HEK293 (cell line): Measurements from ENCODE around the gene MRPS18B.

Experiments used
- CTCF ChIA-PET: fragments of 350-600 bp; formaldehyde crosslinking; extraction: SDS; loops from one replicate; lab custom pipeline; 2021; ENCODE audit warnings: antibody characterized with exemption; lab: Yijun Ruan, JAX
- POLR2A ChIA-PET: fragments of 300-600 bp; formaldehyde crosslinking; extraction: SDS; loops from one replicate; lab custom pipeline; 2020; ENCODE audit warnings: antibody characterized with exemption, inconsistent platforms; lab: Yijun Ruan, JAX
- H3K27ac ChIP-seq: fragments of 200-500 bp; sonication (Bioruptor generic); 2 replicates; pipeline ENCODE4 v1.5.1; 2014; ENCODE audit warnings: low read depth, low read length, control low read depth, inconsistent platforms; ENCODE audit errors: extremely low read depth
- H3K36me3 ChIP-seq, 2 experiments: fragments of 200-500 bp in 1 of 2; sonication (Bioruptor generic) in 1 of 2; 1 replicate in 1 of 2; 2 replicates in 1 of 2; pipeline ENCODE4 v1.5.1; 2014 to 2017; ENCODE audit warnings: inconsistent platforms in 2 of 2, low read length in 2 of 2; ENCODE audit not compliant: control insufficient read depth in 2 of 2, insufficient read depth in 1 of 2
- H3K4me1 ChIP-seq: fragments of 200-500 bp; sonication (Bioruptor generic); 2 replicates; pipeline ENCODE4 v1.5.1; 2014; ENCODE audit warnings: mild to moderate bottlenecking, low read length, inconsistent platforms; ENCODE audit not compliant: control insufficient read depth, insufficient read depth
- H3K4me3 ChIP-seq: 2 replicates; pipeline ENCODE4 v1.5.1; 2011; ENCODE audit warnings: low read depth, mild to moderate bottlenecking, control low read depth, low read length, moderate library complexity
- H3K9me3 ChIP-seq: fragments of 200-500 bp; sonication (Bioruptor generic); 2 replicates; pipeline ENCODE4 v1.5.1; 2014; ENCODE audit warnings: low read depth, low read length, inconsistent platforms; ENCODE audit not compliant: control insufficient read depth, insufficient read depth
- EGR2 ChIP-seq: fragments of 450-650 bp; formaldehyde crosslinking; IDR thresholded peaks from 2 replicates; pipeline ENCODE4 v1.5.1; 2016; ENCODE audit warnings: low read depth, missing biosample characterization, missing genetic modification characterization
- GLI4 ChIP-seq: fragments of 450-650 bp; formaldehyde crosslinking; IDR thresholded peaks from 2 replicates; pipeline ENCODE4 v1.5.1; 2016; ENCODE audit warnings: missing biosample characterization, missing genetic modification characterization
- GLIS1 ChIP-seq: fragments of 450-650 bp; formaldehyde crosslinking; IDR thresholded peaks from 2 replicates; pipeline ENCODE4 v1.5.1; 2016; ENCODE audit warnings: missing biosample characterization, missing genetic modification characterization
- KLF8 ChIP-seq: fragments of 450-650 bp; formaldehyde crosslinking; IDR thresholded peaks from 2 replicates; pipeline ENCODE4 v1.5.1; 2016; ENCODE audit warnings: missing biosample characterization, missing genetic modification characterization
- SETDB1 ChIP-seq: IDR thresholded peaks from one replicate; pipeline ENCODE4 v1.6.1; 2017; ENCODE audit warnings: mild to moderate bottlenecking, low read length, moderate library complexity, mixed read lengths; ENCODE audit not compliant: insufficient read length
- TCF7L2 ChIP-seq: IDR thresholded peaks from 2 replicates; pipeline ENCODE4 v1.6.1; 2011; ENCODE audit warnings: low read depth, mild to moderate bottlenecking, inconsistent platforms, low read length, moderate library complexity, borderline replicate concordance
- ZFHX2 ChIP-seq: fragments of 450-650 bp; formaldehyde crosslinking; conservative IDR thresholded peaks from 2 replicates; pipeline ENCODE4 v1.5.1; 2016; ENCODE audit warnings: missing biosample characterization, missing genetic modification characterization
- ZNF121 ChIP-seq: fragments of 450-650 bp; formaldehyde crosslinking; IDR thresholded peaks from 2 replicates; pipeline ENCODE4 v1.5.1; 2016; ENCODE audit warnings: missing biosample characterization, missing genetic modification characterization
- ZNF157 ChIP-seq: fragments of 450-650 bp; formaldehyde crosslinking; IDR thresholded peaks from 2 replicates; pipeline ENCODE4 v1.5.1; 2016; ENCODE audit warnings: missing biosample characterization, missing genetic modification characterization
- ZNF2 ChIP-seq: fragments of 450-650 bp; formaldehyde crosslinking; IDR thresholded peaks from 2 replicates; pipeline ENCODE4 v1.5.1; 2016; ENCODE audit warnings: missing biosample characterization, missing genetic modification characterization
- ZNF324 ChIP-seq: fragments of 450-650 bp; formaldehyde crosslinking; IDR thresholded peaks from 2 replicates; pipeline ENCODE4 v1.5.1; 2016; ENCODE audit warnings: missing biosample characterization, missing genetic modification characterization
- ZNF560 ChIP-seq: fragments of 450-650 bp; formaldehyde crosslinking; IDR thresholded peaks from 2 replicates; pipeline ENCODE4 v1.5.1; 2017; ENCODE audit warnings: missing biosample characterization, missing genetic modification characterization, borderline replicate concordance
- ZNF571 ChIP-seq: fragments of 450-650 bp; formaldehyde crosslinking; IDR thresholded peaks from 2 replicates; pipeline ENCODE4 v1.5.0; 2017; ENCODE audit warnings: missing biosample characterization, missing genetic modification characterization
- ZNF596 ChIP-seq: fragments of 450-650 bp; IDR thresholded peaks from 2 replicates; pipeline ENCODE4 v1.5.0; 2018; ENCODE audit warnings: missing biosample characterization, mild to moderate bottlenecking, missing genetic modification characterization, moderate library complexity
- ZNF707 ChIP-seq: fragments of 450-650 bp; formaldehyde crosslinking; IDR thresholded peaks from 2 replicates; pipeline ENCODE4 v1.5.1; 2016; ENCODE audit warnings: missing biosample characterization, missing genetic modification characterization
- ZNF747 ChIP-seq: fragments of 450-650 bp; formaldehyde crosslinking; IDR thresholded peaks from 2 replicates; pipeline ENCODE4 v1.5.1; 2016; ENCODE audit warnings: missing biosample characterization, missing genetic modification characterization
- ZNF830 ChIP-seq: fragments of 450-650 bp; IDR thresholded peaks from 2 replicates; pipeline ENCODE4 v1.5.0; 2018; ENCODE audit warnings: missing biosample characterization, missing genetic modification characterization, low read depth, mild to moderate bottlenecking, moderate library complexity
- TF ChIP-seq, protein P1 (sequence below): fragments of 450-650 bp; formaldehyde crosslinking; IDR thresholded peaks from 2 replicates; pipeline ENCODE4 v1.5.1; 2016; ENCODE audit warnings: missing biosample characterization, missing genetic modification characterization
- TF ChIP-seq, protein P2 (sequence below): fragments of 450-650 bp; formaldehyde crosslinking; conservative IDR thresholded peaks from 2 replicates; pipeline ENCODE4 v1.5.1; 2016; ENCODE audit warnings: low read depth, missing biosample characterization, missing genetic modification characterization
- TF ChIP-seq, protein P3 (sequence below): fragments of 450-650 bp; formaldehyde crosslinking; IDR thresholded peaks from 2 replicates; pipeline ENCODE4 v1.5.1; 2016; ENCODE audit warnings: missing biosample characterization, missing genetic modification characterization
- TF ChIP-seq, protein P4 (sequence below): fragments of 450-650 bp; formaldehyde crosslinking; IDR thresholded peaks from 2 replicates; pipeline ENCODE4 v1.5.1; 2016; ENCODE audit warnings: missing biosample characterization, missing genetic modification characterization
- TF ChIP-seq, protein P5 (sequence below): fragments of 450-650 bp; formaldehyde crosslinking; IDR thresholded peaks from 2 replicates; pipeline ENCODE4 v1.5.1; 2016; ENCODE audit warnings: missing biosample characterization, missing genetic modification characterization, low read depth
- TF ChIP-seq, protein P6 (sequence below): fragments of 450-650 bp; formaldehyde crosslinking; IDR thresholded peaks from 2 replicates; pipeline ENCODE4 v1.5.1; 2016; ENCODE audit warnings: missing biosample characterization, missing genetic modification characterization
- TF ChIP-seq, protein P7 (sequence below): fragments of 450-650 bp; formaldehyde crosslinking; IDR thresholded peaks from 2 replicates; pipeline ENCODE4 v1.5.1; 2016; ENCODE audit warnings: missing biosample characterization, missing genetic modification characterization

The MRPS18B gene

DNA sequence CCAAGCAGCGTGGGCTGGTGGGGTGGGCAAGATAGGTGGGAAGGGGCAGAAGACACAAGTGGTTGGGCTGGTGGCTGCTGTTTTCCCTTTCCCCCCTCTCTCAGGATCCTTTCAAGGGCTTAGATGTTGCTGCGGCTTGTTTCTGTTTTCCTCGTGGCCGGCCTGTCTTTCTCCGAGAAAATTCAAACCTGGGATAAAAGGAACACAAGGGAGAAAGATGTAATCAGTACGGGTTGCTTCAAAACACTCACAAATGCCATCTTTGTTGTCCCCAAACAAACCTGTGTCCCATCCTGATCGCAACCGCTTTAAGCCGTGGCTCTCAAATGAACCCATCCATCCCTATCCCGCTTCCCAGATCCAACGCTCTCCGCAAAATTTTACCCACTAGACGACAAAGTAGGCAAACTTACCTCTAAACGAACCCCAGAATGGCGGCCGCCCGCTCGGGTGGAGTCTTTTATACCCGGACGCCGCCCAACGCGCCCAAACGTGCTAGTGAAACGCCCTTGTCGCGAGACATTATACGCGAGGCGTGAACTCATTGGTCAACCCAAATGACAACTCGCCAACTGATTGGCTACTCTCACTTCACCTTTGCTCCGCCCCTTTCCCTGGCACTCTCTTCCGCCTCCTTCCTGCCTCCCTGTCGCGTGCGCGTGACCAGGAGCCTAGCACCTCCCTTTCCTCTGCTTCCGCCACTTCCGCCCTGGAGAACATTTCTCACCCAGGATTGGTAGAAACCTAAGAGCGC is 652 bp upstream of the MRPS18B start, which contains the start of gene PPP1R10:
TSS of gene PPP1R10 (minus strand) at position 433 of the 754 bp plus-strand sequence. CDS start 7,299 bp downstream, outside the sequence.
- peak within 1 kb of the TSS; percentile 88 for H3K27ac ChIP-seq
- peak within 1 kb of the TSS; percentile 91 for H3K4me3 ChIP-seq
- POLR2A ChIA-PET: interaction anchor here (0.5 to 1.9 kb wide), 15 partner anchors 10 to 542 kb away, joined by 3 to 11 read pairs (median 4); partner anchors contain the start of genes ATAT1, C6orf136, GNL1 and IER3
- H3K36me3 ChIP-seq: peaks cover 18 to 43% of the 10 kb centered on the region in 2 experiments; a peak in 2 of 3 replicates
- CTCF ChIA-PET: interaction anchor here (0.5 to 2.0 kb wide), 7 partner anchors 12 to 404 kb away, joined by 3 to 9 read pairs (median 4); partner anchors contain the start of gene TRIM26
- H3K4me1 ChIP-seq: peaks cover 18% of the 10 kb centered on the region
- H3K9me3 ChIP-seq: no peaks in the 10 kb centered on the region
- TF ChIP-seq ZNF2 (tag by site-specific recombination): peak; percentile 90
- TF ChIP-seq, protein P1, sequence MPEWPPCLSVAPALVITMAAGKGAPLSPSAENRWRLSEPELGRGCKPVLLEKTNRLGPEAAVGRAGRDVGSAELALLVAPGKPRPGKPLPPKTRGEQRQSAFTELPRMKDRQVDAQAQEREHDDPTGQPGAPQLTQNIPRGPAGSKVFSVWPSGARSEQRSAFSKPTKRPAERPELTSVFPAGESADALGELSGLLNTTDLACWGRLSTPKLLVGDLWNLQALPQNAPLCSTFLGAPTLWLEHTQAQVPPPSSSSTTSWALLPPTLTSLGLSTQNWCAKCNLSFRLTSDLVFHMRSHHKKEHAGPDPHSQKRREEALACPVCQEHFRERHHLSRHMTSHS (tag by site-specific recombination): 0 out of 2 replicates have a peak, but pooled peaks have one; percentile 26
- TF ChIP-seq, protein P2, sequence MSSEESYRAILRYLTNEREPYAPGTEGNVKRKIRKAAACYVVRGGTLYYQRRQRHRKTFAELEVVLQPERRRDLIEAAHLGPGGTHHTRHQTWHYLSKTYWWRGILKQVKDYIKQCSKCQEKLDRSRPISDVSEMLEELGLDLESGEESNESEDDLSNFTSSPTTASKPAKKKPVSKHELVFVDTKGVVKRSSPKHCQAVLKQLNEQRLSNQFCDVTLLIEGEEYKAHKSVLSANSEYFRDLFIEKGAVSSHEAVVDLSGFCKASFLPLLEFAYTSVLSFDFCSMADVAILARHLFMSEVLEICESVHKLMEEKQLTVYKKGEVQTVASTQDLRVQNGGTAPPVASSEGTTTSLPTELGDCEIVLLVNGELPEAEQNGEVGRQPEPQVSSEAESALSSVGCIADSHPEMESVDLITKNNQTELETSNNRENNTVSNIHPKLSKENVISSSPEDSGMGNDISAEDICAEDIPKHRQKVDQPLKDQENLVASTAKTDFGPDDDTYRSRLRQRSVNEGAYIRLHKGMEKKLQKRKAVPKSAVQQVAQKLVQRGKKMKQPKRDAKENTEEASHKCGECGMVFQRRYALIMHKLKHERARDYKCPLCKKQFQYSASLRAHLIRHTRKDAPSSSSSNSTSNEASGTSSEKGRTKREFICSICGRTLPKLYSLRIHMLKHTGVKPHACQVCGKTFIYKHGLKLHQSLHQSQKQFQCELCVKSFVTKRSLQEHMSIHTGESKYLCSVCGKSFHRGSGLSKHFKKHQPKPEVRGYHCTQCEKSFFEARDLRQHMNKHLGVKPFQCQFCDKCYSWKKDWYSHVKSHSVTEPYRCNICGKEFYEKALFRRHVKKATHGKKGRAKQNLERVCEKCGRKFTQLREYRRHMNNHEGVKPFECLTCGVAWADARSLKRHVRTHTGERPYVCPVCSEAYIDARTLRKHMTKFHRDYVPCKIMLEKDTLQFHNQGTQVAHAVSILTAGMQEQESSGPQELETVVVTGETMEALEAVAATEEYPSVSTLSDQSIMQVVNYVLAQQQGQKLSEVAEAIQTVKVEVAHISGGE (tag by site-specific recombination): peak; percentile 86
- TF ChIP-seq GLI4 (tag by site-specific recombination): peak; percentile 79
- no peak for TF ChIP-seq ZNF707 (tag by site-specific recombination)
- TF ChIP-seq ZFHX2 (tag by site-specific recombination): peak; percentile 35
- TF ChIP-seq, protein P3, sequence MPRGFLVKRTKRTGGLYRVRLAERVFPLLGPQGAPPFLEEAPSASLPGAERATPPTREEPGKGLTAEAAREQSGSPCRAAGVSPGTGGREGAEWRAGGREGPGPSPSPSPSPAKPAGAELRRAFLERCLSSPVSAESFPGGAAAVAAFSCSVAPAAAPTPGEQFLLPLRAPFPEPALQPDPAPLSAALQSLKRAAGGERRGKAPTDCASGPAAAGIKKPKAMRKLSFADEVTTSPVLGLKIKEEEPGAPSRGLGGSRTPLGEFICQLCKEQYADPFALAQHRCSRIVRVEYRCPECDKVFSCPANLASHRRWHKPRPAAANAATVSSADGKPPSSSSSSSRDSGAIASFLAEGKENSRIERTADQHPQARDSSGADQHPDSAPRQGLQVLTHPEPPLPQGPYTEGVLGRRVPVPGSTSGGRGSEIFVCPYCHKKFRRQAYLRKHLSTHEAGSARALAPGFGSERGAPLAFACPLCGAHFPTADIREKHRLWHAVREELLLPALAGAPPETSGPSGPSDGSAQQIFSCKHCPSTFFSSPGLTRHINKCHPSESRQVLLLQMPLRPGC (tag by site-specific recombination): peak; percentile 82
- 0 out of 2 replicates have a peak, but pooled peaks have one; percentile 23 for TF ChIP-seq ZNF121 (tag by site-specific recombination)
- TF ChIP-seq, protein P4, sequence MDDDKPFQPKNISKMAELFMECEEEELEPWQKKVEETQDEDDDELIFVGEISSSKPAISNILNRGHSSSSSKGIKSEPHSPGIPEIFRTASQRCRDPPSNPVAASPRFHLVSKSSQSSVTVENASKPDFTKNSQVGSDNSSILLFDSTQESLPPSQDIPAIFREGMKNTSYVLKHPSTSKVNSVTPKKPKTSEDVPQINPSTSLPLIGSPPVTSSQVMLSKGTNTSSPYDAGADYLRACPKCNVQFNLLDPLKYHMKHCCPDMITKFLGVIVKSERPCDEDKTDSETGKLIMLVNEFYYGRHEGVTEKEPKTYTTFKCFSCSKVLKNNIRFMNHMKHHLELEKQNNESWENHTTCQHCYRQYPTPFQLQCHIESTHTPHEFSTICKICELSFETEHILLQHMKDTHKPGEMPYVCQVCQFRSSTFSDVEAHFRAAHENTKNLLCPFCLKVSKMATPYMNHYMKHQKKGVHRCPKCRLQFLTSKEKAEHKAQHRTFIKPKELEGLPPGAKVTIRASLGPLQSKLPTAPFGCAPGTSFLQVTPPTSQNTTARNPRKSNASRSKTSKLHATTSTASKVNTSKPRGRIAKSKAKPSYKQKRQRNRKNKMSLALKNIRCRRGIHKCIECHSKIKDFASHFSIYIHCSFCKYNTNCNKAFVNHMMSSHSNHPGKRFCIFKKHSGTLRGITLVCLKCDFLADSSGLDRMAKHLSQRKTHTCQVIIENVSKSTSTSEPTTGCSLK (tag by site-specific recombination): no peak
- TF ChIP-seq, protein P5, sequence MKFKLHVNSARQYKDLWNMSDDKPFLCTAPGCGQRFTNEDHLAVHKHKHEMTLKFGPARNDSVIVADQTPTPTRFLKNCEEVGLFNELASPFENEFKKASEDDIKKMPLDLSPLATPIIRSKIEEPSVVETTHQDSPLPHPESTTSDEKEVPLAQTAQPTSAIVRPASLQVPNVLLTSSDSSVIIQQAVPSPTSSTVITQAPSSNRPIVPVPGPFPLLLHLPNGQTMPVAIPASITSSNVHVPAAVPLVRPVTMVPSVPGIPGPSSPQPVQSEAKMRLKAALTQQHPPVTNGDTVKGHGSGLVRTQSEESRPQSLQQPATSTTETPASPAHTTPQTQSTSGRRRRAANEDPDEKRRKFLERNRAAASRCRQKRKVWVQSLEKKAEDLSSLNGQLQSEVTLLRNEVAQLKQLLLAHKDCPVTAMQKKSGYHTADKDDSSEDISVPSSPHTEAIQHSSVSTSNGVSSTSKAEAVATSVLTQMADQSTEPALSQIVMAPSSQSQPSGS (tag by site-specific recombination): no peak
- peak; percentile 99 for TF ChIP-seq KLF8 (tag by site-specific recombination)
- TF ChIP-seq ZNF560: no peak
- TF ChIP-seq ZNF830 (tag by site-specific recombination): no peak
- TF ChIP-seq ZNF596 (tag by site-specific recombination): no peak
- no peak for TF ChIP-seq SETDB1
- peak; percentile 91 for TF ChIP-seq ZNF324 (tag by site-specific recombination)
- 0 out of 2 replicates have a peak, but pooled peaks have one; percentile 88 for TF ChIP-seq ZNF747 (tag by site-specific recombination)
- TF ChIP-seq, protein P6, sequence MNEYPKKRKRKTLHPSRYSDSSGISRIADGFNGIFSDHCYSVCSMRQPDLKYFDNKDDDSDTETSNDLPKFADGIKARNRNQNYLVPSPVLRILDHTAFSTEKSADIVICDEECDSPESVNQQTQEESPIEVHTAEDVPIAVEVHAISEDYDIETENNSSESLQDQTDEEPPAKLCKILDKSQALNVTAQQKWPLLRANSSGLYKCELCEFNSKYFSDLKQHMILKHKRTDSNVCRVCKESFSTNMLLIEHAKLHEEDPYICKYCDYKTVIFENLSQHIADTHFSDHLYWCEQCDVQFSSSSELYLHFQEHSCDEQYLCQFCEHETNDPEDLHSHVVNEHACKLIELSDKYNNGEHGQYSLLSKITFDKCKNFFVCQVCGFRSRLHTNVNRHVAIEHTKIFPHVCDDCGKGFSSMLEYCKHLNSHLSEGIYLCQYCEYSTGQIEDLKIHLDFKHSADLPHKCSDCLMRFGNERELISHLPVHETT: peak; percentile 83
- TF ChIP-seq GLIS1 (tag by site-specific recombination): no peak; the same call in 1 of the 2 replicates
- TF ChIP-seq TCF7L2: no peak
- TF ChIP-seq ZNF157 (tag by site-specific recombination): no peak
- TF ChIP-seq ZNF571 (tag by site-specific recombination): no peak
- TF ChIP-seq, protein P7, sequence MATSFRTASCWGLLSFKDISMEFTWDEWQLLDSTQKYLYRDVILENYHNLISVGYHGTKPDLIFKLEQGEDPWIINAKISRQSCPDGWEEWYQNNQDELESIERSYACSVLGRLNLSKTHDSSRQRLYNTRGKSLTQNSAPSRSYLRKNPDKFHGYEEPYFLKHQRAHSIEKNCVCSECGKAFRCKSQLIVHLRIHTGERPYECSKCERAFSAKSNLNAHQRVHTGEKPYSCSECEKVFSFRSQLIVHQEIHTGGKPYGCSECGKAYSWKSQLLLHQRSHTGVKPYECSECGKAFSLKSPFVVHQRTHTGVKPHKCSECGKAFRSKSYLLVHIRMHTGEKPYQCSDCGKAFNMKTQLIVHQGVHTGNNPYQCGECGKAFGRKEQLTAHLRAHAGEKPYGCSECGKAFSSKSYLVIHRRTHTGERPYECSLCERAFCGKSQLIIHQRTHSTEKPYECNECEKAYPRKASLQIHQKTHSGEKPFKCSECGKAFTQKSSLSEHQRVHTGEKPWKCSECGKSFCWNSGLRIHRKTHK: no peak
- TF ChIP-seq EGR2: peak; percentile 45; the same call in 1 of the 2 replicates
